IPS DF 19.7 (cell line): ENCODE data around the gene IFNK.
"Not testable (repeated sequence)": the region's sequence is repeated elsewhere in the genome, so short reads cannot be mapped to it uniquely, and the experiment has no call there.

ENCODE experiments used
- DNase-seq: peaks from one replicate; pipeline ENCODE4 v3.0.0-alpha.2; 2013; ENCODE audit warnings: low read depth, low spot score

The IFNK gene, protein sequence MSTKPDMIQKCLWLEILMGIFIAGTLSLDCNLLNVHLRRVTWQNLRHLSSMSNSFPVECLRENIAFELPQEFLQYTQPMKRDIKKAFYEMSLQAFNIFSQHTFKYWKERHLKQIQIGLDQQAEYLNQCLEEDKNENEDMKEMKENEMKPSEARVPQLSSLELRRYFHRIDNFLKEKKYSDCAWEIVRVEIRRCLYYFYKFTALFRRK

DNA sequence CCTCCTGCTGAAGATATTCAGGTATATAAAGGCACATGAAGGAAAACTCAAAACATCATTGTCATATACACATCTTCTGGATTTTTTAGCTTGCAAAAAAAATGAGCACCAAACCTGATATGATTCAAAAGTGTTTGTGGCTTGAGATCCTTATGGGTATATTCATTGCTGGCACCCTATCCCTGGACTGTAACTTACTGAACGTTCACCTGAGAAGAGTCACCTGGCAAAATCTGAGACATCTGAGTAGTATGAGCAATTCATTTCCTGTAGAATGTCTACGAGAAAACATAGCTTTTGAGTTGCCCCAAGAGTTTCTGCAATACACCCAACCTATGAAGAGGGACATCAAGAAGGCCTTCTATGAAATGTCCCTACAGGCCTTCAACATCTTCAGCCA is at the start of gene IFNK:
Gene IFNK, plus strand, starts transcription at position 55 of the 400 bp plus-strand sequence. Its CDS starts 47 bp downstream, at position 102.
- DNase-seq, result no peak

DNA sequence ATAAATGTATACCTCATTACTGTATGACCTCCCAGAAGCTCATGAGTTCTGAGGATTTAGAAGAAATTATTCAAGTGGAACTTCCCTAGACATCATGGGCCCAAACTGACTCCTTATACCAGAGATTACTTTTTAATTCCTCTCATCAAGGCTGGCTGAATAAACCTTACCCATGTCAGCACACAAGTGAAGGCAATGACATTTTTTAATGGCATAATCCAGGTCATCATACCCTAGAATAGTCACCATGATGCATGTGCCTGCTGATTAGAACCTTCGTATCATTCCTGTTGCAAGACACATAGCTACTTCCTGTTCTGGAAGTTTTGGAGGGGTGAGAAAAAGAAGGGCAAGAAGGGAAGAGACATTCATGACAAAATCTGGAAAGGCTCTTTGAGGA is 49.8 kb upstream of the IFNK start:
- no peak for DNase-seq

DNA sequence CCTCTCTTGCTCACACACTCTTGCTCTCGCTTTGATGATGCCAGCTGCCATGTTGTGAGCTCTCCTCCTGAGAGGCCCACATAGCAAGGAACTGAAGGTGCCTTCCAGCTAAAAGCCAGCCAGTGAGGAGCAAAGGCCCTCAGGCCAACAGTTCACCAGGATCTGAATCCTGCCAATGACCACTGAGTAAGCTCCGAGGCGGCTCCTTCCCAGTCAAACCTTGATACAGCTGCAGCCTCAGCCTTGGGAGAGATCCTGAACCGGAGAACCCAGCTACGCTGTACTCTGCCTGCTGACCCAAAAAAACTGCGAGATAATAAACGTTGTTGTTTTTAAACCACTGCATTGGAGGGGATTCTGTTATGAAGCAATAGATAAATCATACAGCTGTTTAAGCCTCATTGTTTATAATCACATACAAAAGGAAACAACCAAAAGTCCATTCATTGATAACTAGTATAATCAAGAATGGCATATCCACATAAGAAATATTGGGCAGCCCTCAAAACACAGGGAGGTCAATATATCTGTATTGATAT is 49.0 kb upstream of the IFNK start:
- DNase-seq, result no peak

DNA sequence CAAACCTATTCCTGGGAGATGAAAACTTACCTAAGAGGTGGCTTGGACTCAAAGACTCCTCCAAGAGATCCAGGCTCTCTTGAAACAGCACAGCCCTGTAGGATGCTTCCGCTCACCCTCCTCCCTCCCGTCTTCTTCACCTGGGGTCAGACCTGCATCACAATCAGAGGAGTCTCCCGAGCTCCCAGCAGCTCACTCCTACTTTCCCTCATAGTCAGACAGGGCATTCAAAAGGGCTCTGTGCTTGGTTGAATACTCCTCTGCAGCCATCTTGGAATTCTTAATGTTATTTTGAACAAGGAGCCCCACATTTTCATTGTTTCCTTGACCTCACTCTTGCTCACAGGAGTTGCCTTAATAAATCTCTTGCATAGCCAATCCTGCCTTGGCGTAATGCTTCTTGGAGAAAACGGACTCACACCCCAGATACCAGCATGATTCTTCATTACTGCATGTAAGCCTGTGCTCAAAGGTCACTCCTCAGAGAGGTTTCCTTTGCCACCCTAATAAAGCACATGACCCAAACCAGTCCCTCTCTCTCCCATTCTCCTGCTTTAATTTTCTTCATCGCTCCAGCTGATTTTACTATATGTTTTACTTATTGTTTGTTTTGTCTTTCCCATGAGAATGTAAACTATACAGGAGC is 47.1 kb upstream of the IFNK start:
- no peak for DNase-seq

DNA sequence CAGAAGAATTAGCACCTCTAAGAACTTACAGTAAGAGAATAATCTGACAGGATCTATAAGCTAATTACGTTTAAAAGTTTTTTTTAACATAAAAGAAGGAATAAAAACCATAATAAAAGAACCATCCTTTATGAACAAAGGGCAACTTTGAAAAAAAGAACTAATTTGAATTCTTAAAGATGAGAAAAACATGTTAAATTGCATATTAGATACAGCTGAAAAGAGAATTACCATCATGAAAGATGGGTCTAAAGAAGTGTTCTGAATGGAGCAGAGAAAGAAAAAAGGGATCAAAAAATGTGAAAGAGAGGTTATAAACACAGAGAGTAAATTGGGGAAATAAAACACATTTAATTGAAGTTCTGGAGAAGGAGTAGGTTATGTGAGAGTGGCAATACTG is 45.8 kb upstream of the IFNK start:
- DNase-seq, result no peak

DNA sequence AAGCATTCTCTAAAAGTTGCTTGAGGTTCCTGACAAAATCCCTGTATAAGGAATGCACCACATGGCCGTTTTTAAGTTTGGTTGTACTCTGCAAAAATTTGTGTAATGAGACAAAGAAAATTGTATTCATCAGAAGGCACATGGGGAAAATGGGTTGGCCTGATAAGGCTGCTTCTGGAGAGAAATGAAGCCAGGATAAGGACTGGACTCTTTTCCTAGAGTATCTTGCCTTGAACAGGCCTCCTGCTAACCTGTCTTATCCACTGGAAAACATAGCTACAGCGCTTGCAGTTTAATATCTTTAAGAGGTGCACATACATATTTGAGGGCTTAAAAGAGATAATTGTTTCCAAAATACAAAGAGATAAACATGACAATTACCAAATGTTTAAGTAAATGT is 41.4 kb upstream of the IFNK start:
- DNase-seq, result no peak

DNA sequence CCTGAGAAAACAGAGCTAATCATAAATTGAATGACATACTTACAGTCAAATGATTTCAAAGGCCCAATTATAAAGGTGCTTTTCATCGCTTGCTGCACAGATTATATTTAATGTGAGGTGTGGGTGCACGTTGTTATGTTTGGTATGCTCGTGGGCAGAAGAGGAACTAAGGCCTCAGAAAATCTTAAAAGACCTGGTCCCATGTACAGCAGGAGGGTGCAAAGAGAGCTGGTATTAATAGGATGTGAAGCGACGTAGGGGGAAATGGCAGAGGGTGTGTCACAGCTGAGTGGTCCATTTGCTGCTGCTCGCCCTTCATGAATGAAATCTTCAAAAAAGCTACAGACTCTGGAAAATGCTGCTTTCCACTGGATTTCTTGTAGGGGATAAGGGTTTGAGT is 40.5 kb upstream of the IFNK start:
- DNase-seq, result no peak

DNA sequence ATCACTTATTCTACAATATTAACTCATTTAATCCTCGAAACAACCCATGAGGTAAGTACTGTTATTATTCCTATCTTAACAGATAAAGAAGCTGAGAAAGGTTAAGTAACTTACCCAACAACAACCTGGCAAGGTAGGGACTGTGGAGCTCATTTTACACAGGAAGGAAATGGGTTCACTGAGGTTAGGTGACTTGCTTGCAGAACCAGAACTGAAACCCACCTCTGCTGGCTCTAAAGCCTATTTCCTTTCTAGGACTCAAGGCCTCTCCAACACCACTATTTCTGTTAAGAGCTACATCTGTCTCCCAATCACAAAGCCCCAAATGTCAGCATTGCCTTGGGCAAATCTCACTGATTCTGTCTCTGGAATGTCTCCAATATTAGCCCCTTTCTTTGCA is 38.9 kb upstream of the IFNK start:
- DNase-seq, result no peak

DNA sequence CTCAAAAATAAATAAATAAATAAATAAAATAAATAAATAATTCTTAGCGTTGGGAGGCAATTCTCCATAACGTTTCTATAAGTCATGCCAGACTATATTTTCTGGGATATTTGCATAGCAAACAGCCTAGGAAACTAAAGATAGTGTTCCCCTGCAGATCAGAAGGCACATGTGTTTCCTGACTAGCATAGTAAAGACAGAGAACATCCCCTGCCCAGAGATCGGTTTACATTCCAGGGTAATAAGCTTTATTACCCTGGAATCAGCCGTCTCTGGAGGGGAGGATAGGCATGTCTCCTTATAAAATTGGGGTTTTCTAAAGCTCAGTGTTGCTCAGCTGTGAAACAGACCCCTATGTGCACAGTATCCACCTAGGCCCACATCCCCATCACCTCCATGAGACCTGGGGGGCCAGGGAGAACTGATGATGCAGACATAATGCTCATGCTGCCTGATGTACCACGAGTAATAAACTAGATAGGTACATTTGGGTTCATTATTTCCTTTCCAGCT is 36.9 kb upstream of the IFNK start:
- no peak for DNase-seq

DNA sequence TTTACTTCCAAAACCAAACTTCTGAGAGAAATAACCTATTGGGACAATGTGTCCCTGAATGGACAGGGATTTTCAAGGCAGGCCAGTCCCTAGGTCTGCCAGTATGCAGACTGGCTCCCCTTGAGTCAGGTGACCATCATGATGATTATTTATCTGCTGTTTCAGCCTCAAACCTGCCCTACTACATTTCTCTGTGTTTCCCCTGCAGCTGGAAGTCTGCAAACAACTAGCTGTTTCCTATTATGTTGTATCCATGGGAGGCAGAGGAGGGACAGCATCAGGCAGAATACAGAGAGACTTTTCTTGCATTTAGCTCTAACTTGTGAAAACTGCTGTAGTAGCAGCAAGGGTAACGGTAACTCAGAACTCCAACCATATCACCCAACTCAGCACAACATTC is 36.2 kb upstream of the IFNK start:
- peak; percentile 30 for DNase-seq

DNA sequence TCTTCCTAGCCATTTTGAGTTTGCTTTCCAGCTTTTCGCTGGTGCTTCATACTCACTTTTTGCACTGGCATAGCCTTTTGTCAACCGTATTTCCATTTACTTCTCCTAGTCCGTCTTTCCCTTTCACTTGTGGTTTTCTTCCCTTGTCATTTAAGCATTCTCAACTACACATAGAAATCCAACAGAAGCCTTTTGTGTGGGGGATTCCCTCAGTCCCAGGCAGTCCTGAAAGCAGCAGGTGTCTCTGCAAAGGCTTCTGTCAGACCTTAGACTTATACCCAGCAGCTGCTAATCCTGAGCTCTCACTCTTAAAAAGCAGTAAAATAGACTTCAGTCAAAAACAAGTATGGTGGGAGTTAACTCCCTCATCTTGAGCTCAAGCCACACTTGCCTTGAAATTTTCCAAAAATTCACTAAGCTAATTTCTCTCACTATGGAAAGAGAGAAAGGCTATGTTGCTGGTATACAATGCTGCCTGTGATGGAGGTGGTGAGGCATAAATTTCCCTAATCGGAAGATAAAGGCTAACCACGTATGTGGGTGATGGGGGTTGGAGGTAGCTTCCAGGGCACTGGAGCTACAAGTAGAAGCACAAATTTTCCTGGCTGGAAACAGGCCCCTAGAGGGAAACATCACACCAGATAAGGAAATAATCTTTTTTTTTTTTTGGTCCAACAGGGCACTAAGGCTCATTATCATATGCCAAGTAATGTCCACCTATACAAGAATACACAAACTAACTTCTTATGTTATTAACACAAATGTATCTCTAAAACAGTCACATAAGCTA is 34.8 kb upstream of the IFNK start:
- no peak for DNase-seq

DNA sequence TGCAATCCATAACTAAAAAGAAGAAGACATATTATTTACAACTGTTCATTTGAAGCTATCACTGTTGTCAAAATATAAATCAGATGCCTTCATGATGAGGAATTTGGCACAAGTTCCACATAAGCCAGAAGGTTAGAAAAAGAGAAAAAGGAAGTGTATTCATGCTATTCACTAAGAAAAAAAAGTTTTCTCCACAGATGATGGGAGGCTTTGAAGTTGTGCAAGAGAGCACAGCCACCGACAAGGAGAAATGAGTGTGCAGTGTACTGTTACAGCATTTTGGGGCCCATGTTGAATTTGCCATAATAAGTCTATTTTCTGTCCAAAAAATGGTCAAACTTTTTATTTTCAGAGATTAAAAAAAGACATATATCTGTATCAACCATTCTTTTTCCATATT is 32.9 kb upstream of the IFNK start:
- DNase-seq, result no peak

DNA sequence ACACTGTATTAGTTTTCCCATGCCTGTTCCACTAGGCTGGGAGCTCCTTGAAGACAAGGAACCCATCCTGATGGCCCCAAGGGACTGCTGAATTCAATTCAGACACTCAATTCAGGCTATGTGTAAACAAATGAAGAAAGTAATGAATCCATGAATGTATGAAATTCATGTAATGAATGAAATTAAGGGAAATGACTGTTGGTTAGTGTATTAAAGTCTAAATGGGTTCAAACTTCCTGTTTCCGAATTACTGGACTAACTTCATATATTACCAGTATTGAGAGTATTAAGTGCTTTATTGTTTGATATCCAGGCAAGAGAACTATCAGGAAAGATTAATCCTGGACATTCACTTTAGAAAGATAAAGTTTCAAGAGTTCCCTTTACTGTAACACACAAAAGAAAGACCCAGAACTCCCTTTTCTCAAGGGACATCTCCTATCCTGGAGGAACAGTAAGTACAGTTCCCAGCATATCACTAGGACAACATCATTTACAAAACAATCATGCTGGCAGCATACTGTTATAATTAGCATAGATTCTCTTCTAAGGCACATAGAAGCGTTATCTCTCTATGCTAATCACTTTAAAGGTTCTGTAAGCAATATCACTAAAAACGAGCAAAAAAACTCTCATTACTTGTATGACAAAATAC is 28.5 kb upstream of the IFNK start:
- DNase-seq, result no peak

DNA sequence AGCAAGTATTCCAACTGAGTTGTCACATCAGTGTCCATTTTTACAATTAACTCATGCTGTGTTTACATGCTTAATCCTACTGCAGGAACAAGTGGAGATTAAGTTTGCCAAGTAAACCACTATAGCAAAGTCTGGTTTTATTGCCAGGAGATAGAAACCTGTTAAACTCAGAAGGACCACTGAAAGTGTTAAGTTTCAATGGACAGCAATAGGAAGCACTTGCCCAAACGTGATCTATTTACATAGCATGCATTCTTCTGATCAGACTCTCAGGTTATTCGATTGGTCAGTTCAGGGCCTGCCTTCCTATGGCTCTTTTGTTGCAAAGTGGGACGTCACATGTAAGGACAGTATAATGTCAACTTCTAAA is 28.0 kb upstream of the IFNK start:
- DNase-seq, result no peak

DNA sequence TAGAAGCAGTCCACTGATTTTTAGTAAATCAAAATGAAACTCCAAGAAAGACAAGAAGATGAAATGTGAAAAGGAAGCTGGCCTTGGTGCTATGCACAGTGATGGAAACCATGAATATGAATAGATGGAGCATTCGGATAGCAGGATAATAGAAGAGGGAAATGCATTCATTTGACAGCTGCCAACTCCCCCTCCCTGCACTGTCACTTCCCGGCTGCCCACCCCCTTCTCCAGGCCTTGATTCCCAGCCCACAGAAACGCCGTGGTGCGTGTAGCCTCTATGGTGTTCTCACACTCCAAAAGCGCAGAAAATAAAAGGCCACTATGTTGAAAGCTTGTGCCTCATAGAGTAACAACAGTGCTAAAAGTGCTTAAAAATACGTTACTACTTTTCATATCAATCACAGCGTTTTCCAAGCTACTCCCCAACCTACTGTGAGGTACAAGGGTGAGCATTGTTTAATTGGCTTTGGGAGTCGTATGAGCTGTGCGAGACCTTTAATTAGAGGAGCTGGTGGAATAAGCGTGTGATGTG is 26.1 kb upstream of the IFNK start:
- no peak for DNase-seq

DNA sequence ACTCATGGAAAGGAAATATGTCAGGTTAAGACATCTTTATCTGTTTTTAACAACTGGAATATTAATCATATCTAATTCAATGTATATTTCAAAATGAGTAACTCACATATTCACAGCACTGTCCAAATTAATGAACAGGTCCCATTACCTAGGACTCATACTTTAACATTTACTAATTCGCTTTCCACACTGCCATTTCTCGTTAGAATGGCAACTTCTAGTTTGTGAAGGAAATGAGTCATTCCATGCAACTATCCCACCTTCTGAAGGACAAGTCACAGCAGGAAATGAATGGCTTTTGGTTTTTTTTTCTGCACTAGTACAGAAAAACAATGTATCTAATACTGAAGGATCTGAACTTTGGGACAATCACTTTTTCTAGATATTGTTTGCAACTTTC is 24.6 kb upstream of the IFNK start:
- DNase-seq, result no peak

DNA sequence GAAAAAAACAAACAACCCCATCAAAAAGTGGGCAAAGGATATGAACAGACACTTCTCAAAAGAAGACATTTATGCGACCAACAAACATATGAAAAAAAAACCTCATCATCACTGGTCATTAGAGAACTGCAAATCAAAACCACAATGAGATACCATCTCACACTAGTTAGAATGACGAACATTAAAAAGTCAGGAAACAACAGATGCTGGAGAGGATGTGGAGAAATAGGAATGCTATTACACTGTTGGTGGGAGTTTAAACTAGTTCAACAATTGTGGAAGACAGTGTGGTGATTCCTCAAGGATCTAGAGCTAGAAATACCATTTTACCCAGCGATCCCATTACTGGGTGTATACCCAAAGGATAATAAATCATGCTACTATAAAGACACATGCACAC is 23.2 kb upstream of the IFNK start:
- not testable (repeated sequence) for DNase-seq

DNA sequence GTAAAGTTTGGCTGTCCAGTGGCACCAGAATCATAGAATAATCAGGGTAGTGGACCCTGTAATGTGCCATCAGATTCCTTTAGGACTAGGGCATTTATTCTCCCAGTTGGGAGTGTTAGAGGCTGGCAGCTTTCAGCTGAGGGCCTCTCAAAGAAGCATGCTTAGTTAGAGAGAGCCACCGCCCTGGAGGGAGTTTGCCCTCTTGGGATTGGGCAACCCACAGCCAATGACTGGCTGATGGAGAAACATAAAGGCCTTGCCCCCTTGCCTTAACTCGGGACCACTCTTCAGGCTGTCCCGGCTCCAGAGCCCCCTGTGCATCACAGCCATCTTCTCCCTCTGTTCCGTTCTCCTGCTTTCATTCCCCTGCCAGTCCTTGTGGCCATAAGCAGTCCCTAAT is 20.5 kb upstream of the IFNK start:
- no peak for DNase-seq

DNA sequence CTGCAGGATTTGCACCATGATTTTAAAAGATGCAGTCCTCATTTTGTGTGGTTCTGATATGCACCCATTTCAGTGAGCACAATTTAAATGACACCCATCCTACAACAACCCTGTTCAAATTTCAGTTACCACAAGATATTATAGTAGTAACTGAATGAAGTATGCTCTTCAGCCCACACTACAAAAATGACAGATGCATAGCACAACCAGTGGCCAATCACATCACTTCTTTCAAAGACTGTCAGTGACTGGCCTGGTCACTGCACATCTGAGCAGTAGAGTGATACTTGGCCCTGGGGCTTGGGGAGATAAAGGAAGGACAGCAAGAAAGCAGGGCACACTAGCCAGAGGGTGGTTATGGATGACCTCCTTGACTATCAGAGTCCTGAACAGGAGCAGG is 19.8 kb upstream of the IFNK start:
- no peak for DNase-seq

DNA sequence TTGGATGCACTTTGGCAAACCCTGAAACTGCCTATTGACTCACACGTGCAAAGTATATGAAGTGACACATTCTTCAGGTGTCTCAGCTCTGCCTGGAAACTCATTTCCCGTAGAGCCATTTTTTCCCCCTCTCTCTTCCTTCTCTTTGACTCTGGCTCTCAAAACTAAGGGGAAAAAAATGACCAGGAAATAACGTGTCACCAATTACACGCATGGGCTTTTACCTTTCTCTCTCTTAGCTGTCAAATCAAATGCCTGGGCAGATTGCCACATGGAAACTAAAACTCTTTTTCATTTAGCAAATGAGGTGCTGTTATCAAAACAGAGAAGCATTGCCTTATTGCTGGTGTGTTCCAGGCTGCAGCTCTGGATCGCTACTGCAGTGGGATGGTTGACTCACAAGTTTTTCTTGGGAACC is 18.3 kb upstream of the IFNK start:
- no peak for DNase-seq

DNA sequence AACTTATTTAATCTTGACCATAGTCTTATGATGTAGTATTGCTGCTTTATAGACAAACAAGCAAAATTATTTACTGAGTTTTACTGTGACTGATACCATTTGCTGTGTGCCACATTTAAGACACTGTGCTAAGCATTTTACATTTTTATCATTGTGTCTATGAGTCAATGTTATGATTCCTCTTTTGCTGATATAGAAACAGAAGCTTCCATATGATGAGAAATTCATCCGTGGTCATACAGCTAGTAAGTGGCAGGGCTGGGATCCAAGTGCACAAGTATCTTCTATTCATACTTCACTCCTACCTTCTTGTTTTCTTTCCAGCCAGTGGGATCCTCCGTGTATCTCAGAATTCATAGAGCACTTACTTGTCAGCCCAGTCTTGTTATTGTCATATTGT is 17.1 kb upstream of the IFNK start:
- DNase-seq, result no peak

DNA sequence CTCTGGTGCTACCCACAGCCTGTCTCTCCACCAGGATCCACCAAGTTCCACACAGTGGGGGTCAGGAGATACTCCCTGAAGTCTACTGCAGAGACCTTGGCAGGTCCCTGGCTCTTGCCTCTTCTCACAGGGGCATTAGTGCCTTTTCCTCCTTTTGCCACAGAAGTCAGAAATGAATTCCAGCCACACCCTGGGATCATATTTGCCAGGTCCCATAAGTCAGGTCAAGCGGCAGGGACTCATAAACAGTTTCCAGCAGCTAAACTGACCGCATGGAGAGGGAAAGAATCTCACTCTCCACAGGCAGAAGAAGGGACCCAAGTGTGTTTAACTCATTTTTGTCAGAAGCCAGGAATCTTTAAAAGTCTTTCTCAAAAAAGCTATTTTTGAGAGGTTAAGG is 13.3 kb upstream of the IFNK start:
- DNase-seq, result no peak
